Prostate gland (tissue), 2 donors: ENCODE measurements around the gene BTAF1. TPM values are rescaled to one million over a fixed set of nuclear protein-coding genes. Genes with fewer than 3 reads are reported as not detected.
"Not testable (repeated sequence)": the region's sequence is repeated elsewhere in the genome, so short reads cannot be mapped to it uniquely, and the experiment has no call there.

Source experiments
- DNase-seq: peaks from one replicate; pipeline ENCODE4 v3.0.0-alpha.2; 2019; ENCODE audit warnings: low spot score
- H3K27ac ChIP-seq, 2 donors: fragments of 200-600 bp; sonication (generic); 2 replicates each; pipeline ENCODE4 v1.5.1; 2017 to 2019
- H3K27me3 ChIP-seq: fragments of 200-600 bp; sonication (generic); replicated peaks from 2 replicates; pipeline ENCODE4 v1.5.1; 2019; ENCODE audit not compliant: insufficient read depth
- H3K36me3 ChIP-seq, 2 donors: fragments of 200-600 bp; sonication (generic); 1 replicate in 1 of 2; 2 replicates in 1 of 2; pipeline versions ENCODE4 v1.5.1 to v1.8.1; 2017 to 2019
- H3K4me1 ChIP-seq: fragments of 200-600 bp; sonication (generic); replicated peaks from 2 replicates; pipeline ENCODE4 v1.5.1; 2019
- H3K4me3 ChIP-seq, 2 donors: fragments of 200-600 bp; sonication (generic); 2 replicates each; pipeline ENCODE4 v1.5.1; 2017 to 2019
- H3K9me3 ChIP-seq: fragments of 200-600 bp; sonication (generic); 2 replicates; pipeline ENCODE4 v1.5.1; 2017
- CTCF ChIP-seq, 4 experiments: fragments of 200-600 bp in 2 of 4; fragments of 450-650 bp in 2 of 4; sonication (generic) in 2 of 4; IDR thresholded peaks; 1 replicate in 3 of 4; 2 replicates in 1 of 4; pipeline ENCODE4 v1.5.1; 2016 to 2019; ENCODE audit warnings: antibody characterized with exemption in 4 of 4, mild to moderate bottlenecking in 2 of 4, moderate library complexity in 2 of 4
- POLR2A ChIP-seq: fragments of 450-650 bp; IDR thresholded peaks from one replicate; pipeline ENCODE4 v1.6.1; 2016; ENCODE audit warnings: antibody characterized with exemption, mild to moderate bottlenecking
- POLR2AphosphoS5 ChIP-seq: sonication (generic); formaldehyde crosslinking; IDR thresholded peaks from one replicate; pipeline ENCODE4 v1.6.1; 2017; ENCODE audit warnings: antibody characterized with exemption
- WGBS: methylation state at CpG from one replicate; pipeline ENCODE4 v1.1.5; 2018; 5-methylcytosine and 5-hydroxymethylcytosine counted together
- intact Hi-C: fragments of 100-400 bp; cut with DNase I; formaldehyde crosslinking; loops from one replicate; pipeline ENCODE4 v1.14.2; 2022
- total RNA-seq, 2 donors: library from RNA; depleted of rRNA; stranded (reverse); fragments of >200 nt; gene quantifications; one replicate each; pipeline ENCODE4 v1.1.0, GENCODE V29; 2016

The BTAF1 gene
- total RNA-seq, 2 donors from 2014 or later: 31.2 to 43.2 TPM

- Histone ChIP-seq H3K27ac (no peak overlapping the region), H3K36me3 (no peaks in the 10 kb centered on the region), H3K4me1 (no peaks in the 10 kb centered on the region), H3K9me3 (no peaks in the 10 kb centered on the region), H3K4me3 (no peak overlapping the region), H3K27me3 (no peaks in the 10 kb centered on the region)
- TF ChIP-seq POLR2A: no peak
- TF ChIP-seq CTCF (IDR thresholded peaks at IDR 0.05): no peak
- no peak for TF ChIP-seq POLR2AphosphoS5
- no peak for DNase-seq
- intact Hi-C loops: no loop called here
- WGBS: 90% methylated on average over 3 of the region's 3 CpGs
These were observed 108.0 kb downstream of the BTAF1 start for GRCh38 chr10:92031580-92031979.

GRCh38 chr10:92033070-92033469 lies 109.5 kb downstream of the BTAF1 start:
- intact Hi-C loops, H3K36me3 ChIP-seq: not testable (repeated sequence)
- WGBS: 74% methylated on average over 3 of the region's 3 CpGs

GRCh38 chr10:92038949-92039348 lies 115.4 kb downstream of the BTAF1 start:
- intact Hi-C loops: no loop called here
- no peaks in the 10 kb centered on the region for H3K36me3 ChIP-seq
- DNase-seq: no peak
- TF ChIP-seq POLR2A: no peak
- TF ChIP-seq CTCF (IDR thresholded peaks at IDR 0.05): no peak
- TF ChIP-seq POLR2AphosphoS5: no peak
- H3K4me1 ChIP-seq: no peaks in the 10 kb centered on the region
- WGBS: 74% methylated on average over 1 of the region's 1 CpG
- no peaks in the 10 kb centered on the region for H3K9me3 ChIP-seq
- H3K27me3 ChIP-seq: no peaks in the 10 kb centered on the region
- no peak overlapping the region for H3K27ac ChIP-seq
- no peak overlapping the region for H3K4me3 ChIP-seq

More at GRCh38 chr10:92033070-92033469, 109.5 kb downstream of the BTAF1 start:
- not testable (repeated sequence) for H3K27ac ChIP-seq, DNase-seq, H3K9me3 ChIP-seq, H3K4me1 ChIP-seq, H3K4me3 ChIP-seq, H3K27me3 ChIP-seq

GRCh38 chr10:92042541-92042940 lies 119.0 kb downstream of the BTAF1 start:
- H3K4me3 ChIP-seq: no peak overlapping the region
- no peaks in the 10 kb centered on the region for H3K27me3 ChIP-seq
- intact Hi-C loops: no loop called here
- no peak for DNase-seq
- no peaks in the 10 kb centered on the region for H3K9me3 ChIP-seq
- 83% methylated on average over 5 of the region's 5 CpGs for WGBS
- no peak overlapping the region for H3K27ac ChIP-seq
- no peaks in the 10 kb centered on the region for H3K4me1 ChIP-seq
- TF ChIP-seq CTCF (IDR thresholded peaks at IDR 0.05) (no peak), POLR2A (no peak), POLR2AphosphoS5 (no peak)
- no peaks in the 10 kb centered on the region for H3K36me3 ChIP-seq

- no peak overlapping the region for H3K4me3 ChIP-seq
- H3K36me3 ChIP-seq: no peaks in the 10 kb centered on the region
- no peaks in the 10 kb centered on the region for H3K9me3 ChIP-seq
- H3K4me1 ChIP-seq: no peaks in the 10 kb centered on the region
- no peak overlapping the region for H3K27ac ChIP-seq
- H3K27me3 ChIP-seq: no peaks in the 10 kb centered on the region
- TF ChIP-seq POLR2A (no peak), CTCF (IDR thresholded peaks at IDR 0.05) (no peak), POLR2AphosphoS5 (no peak)
- intact Hi-C loops: no loop called here
- WGBS: 43% methylated on average over 33 of the region's 37 CpGs
- DNase-seq: no peak
These were observed 122.1 kb downstream of the BTAF1 start for GRCh38 chr10:92045641-92046106.
